LNCAP (cell line): ENCODE results near the gene ATP1B2.

Source experiments
- TF ChIP-seq, protein P1 (sequence below): fragments of 450-650 bp; IDR thresholded peaks from 2 replicates; pipeline ENCODE4 v1.5.1; 2017; ENCODE audit warnings: mild to moderate bottlenecking

ATP1B2 gene

DNA sequence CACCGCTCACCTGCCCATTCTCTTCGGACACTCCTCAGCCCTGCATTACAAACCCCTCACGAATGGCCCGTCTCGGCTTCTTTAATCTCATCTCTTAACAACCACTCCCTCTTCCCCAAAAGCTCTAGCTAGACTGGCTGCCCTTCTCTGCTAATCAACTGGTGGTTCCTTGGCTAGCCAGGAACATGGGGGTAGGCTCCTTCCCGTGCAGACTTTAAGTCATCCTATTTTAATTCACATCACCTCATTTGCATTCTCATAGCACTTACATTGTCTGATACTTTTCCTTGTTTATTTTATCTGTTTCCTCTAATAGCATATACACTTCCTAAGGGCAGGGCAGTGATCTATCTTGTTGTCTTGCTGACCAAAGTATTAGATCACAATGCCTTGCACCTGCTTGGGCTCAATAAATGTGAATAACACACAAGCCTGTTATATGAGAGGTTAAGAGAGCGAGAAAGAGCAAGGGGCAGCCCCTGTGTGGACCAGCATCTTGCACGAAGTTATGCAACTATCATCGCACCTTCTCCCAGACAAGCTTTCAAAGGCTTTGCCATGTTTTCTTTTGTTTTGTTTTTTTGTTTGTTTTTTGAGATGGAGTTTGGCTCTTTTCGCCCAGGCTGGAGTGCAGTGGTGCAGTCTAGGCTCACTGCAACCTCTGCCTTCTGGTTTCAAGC lies 26.8 kb downstream of the ATP1B2 start:
- TF ChIP-seq, protein P1, sequence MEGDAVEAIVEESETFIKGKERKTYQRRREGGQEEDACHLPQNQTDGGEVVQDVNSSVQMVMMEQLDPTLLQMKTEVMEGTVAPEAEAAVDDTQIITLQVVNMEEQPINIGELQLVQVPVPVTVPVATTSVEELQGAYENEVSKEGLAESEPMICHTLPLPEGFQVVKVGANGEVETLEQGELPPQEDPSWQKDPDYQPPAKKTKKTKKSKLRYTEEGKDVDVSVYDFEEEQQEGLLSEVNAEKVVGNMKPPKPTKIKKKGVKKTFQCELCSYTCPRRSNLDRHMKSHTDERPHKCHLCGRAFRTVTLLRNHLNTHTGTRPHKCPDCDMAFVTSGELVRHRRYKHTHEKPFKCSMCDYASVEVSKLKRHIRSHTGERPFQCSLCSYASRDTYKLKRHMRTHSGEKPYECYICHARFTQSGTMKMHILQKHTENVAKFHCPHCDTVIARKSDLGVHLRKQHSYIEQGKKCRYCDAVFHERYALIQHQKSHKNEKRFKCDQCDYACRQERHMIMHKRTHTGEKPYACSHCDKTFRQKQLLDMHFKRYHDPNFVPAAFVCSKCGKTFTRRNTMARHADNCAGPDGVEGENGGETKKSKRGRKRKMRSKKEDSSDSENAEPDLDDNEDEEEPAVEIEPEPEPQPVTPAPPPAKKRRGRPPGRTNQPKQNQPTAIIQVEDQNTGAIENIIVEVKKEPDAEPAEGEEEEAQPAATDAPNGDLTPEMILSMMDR = no peak

DNA sequence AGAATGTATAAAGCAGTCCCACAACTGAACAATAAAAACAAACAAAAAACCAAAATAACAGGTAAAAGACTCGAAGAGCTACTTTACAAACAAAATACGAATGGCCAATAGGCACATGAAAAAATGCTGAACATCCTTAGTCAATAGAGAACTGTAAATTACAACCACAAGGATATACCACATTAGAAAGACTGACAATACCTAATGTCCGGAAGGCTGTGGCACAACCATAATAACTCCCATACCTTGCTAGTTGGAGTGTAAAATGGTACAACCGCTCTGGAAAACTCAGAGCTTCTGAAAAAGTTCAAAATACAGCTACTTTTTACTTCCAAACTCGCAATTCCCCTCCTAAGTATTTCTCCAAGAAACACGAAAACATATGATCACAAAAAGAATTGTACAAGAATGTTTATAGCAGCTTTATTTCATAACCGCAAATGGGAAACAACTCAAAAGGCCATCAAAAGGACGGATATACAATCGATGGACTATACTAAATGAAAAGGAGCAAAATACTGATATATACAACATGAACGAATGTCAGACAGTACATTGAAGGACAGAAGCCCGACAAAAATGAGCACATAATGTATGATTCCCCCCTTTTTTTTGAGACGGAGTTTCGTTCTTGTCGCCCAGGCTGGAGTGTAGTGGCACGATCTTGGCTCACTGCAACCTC lies 34.3 kb downstream of the ATP1B2 start:
- TF ChIP-seq, protein P1 = no peak

DNA sequence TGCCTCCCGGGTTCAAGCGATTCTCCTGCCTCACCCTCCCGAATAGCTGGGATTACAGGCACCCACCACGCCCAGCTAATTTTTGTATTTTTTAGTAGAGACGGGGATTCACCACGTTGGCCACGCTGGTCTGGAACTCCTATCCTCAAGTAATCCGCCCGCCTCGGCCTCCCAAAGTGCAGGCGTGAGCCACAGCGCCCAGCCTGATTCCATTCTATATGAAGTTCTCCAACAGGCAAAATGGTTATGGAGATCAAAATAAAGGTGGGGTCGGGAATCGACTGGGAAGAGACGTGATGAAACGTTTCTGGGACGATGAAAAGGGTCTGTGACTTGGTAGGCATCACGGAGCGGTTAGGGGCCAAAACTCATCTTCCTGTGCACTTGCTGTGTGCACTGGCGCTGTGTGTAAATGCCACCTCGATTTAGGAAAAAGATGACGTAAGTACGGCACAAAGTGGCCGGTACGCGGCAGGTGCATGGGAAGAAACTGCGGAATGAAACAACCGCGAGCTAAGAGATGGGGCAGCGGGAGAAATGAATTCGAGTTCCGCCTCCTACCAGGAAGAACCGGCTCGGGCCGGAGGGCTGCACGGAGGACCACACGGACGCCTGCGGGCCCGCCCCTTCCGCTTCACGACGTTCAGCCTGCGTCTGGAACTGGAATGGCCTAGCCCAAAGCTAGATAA lies 35.0 kb downstream of the ATP1B2 start:
- TF ChIP-seq, protein P1 = no peak

DNA sequence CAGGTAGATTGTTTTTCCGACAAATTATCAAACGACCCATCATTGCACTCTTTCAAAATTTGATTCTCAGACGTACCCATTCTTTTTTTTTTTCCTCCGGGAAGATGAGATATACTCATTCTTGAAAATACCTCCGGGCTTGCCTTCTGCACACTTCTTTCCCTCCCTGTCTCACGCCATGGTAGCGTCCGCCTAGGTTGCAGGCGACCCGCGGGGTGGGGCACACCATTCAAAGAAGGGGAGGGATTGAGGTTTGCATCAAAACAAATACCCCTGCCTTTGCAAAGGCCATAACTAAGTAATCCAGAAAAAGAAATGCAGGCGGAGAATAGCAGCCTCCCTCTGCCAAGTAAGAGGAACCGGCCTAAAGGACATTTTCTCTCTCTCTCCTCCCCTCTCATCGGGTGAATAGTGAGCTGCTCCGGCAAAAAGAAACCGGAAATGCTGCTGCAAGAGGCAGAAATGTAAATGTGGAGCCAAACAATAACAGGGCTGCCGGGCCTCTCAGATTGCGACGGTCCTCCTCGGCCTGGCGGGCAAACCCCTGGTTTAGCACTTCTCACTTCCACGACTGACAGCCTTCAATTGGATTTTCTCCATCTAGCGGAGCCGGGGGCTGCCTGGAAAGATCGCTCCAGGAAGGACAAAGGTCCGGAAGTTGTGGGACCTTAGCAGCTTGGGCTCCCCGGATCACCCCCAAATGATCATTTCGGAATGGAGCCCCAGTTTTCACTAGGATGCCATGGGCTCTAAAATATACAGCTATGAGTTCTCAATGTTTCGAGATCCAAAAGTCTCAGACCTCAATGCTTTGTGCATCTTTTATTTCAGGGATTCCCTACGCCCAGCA lies 35.7 kb downstream of the ATP1B2 start:
- TF ChIP-seq, protein P1 = no peak

DNA sequence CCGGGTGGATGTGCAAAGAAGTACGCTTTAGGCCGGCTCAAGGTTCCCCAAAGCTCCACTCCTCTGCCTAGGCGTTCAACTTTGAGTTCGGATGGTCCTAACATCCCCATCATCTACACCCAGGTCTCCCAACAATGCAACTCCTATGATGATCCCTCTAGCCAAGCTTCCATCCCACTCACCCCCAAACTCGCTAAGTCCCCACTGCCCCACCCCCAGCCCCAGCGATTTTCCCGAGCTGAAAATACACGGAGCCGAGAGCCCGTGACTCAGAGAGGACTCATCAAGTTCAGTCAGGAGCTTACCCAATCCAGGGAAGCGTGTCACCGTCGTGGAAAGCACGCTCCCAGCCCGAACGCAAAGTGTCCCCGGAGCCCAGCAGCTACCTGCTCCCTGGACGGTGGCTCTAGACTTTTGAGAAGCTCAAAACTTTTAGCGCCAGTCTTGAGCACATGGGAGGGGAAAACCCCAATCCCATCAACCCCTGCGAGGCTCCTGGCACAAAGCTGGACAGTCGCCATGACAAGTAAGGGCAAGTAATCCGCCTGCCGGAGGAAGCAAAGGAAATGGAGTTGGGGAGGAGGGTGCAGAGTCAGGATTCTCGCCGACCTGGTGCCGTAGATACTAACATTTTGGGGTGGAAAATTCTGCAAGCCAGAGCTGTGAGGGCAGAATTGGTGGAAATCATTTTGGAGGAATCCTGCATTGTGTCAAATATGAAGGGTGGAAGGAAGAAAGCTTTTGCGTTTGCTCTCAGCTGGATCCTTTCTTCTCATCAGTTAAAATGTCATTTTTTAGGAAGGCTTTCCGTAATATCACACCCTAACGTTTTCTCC lies 36.6 kb downstream of the ATP1B2 start, which contains the start of gene TP53:
Gene TP53, minus strand, starts transcription at position 419 of the 836 bp plus-strand sequence. CDS start 10,896 bp downstream, outside the sequence.
- TF ChIP-seq, protein P1 = no peak

DNA sequence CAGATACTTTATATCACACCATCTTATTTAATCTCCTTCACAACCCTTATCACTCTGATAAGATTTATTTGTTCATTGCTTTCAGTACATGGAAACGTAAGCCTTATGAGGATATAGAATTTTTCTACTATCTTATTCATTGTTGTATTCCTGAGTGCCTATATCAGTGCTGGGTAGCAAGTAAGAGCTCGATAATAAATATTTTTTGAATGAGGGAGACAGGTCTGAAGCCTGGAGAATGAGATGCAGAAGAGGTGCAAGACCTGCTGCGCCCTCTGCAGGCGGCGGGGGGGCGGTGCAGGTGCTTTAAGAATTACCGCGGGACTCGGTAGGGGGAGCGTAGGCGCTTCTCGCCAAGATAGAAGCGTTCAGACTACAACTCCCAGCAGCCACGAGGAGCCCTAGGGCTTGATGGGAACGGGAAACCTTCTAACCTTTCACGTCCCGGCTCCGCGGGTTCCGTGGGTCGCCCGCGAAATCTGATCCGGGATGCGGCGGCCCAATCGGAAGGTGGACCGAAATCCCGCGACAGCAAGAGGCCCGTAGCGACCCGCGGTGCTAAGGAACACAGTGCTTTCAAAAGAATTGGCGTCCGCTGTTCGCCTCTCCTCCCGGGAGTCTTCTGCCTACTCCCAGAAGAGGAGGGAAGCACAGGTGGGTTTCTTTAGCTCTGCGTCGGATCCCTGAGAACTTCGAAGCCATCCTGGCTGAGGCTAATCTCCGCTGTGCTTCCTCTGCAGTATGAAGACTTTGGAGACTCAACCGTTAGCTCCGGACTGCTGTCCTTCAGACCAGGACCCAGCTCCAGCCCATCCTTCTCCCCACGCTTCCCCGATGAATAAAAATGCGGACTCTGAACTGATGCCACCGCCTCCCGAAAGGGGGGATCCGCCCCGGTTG lies 37.4 kb downstream of the ATP1B2 start, which contains the start of gene WRAP53:
Gene WRAP53, plus strand, starts transcription at position 570 of the 900 bp plus-strand sequence. Its CDS starts 172 bp downstream, at position 742.
- TF ChIP-seq, protein P1 = peak; percentile 99
